Non-pigmented ciliary epithelial cell (primary cell): ENCODE data around the gene TRIM13.
A peak's percentile ranks its signal among the peaks of the same experiment; 100 is the strongest.
"Not testable (repeated sequence)": the region's sequence is repeated elsewhere in the genome, so short reads cannot be mapped to it uniquely, and the experiment has no call there.

ENCODE experiments used
- DNase-seq: peaks from one replicate; pipeline ENCODE4 v3.0.0-alpha.2; 2010; ENCODE audit warnings: low read depth

The TRIM13 gene

GRCh38 chr13:49996951-49997895 lies at the start of gene TRIM13:
Gene TRIM13, plus strand, starts transcription at chr13:49997042. Its CDS starts 14,899 bp downstream, at chr13:50011941.
- DNase-seq: peak; percentile 60

- not testable (repeated sequence) for DNase-seq
Observed at GRCh38 chr13:49948777-49949270, 48.0 kb upstream of the TRIM13 start.

GRCh38 chr13:49951754-49952535 lies 44.9 kb upstream of the TRIM13 start:
- no peak for DNase-seq

- DNase-seq: no peak
Observed at GRCh38 chr13:49953560-49953959, 43.3 kb upstream of the TRIM13 start.

- DNase-seq: no peak
Observed at GRCh38 chr13:49954674-49955455, 42.0 kb upstream of the TRIM13 start.

GRCh38 chr13:49956131-49956530 lies 40.7 kb upstream of the TRIM13 start:
- no peak for DNase-seq

- DNase-seq: no peak
Observed at GRCh38 chr13:49958321-49958720, 38.5 kb upstream of the TRIM13 start.

- no peak for DNase-seq
Observed at GRCh38 chr13:49967456-49967855, 29.4 kb upstream of the TRIM13 start.

GRCh38 chr13:49972709-49973108 lies 24.1 kb upstream of the TRIM13 start:
- DNase-seq: no peak

GRCh38 chr13:49975826-49976225 lies 21.0 kb upstream of the TRIM13 start:
- DNase-seq: no peak

- DNase-seq: no peak
Observed at GRCh38 chr13:49976314-49977258, 20.3 kb upstream of the TRIM13 start.

GRCh38 chr13:49977992-49978391 lies 18.9 kb upstream of the TRIM13 start:
- no peak for DNase-seq

GRCh38 chr13:49980266-49980665 lies 16.6 kb upstream of the TRIM13 start:
- DNase-seq: no peak

GRCh38 chr13:49985129-49985528 lies 11.7 kb upstream of the TRIM13 start:
- no peak for DNase-seq

GRCh38 chr13:49986471-49986870 lies 10.4 kb upstream of the TRIM13 start:
- DNase-seq: no peak

GRCh38 chr13:49990612-49991011 lies 6.2 kb upstream of the TRIM13 start:
- DNase-seq: not testable (repeated sequence)

GRCh38 chr13:49993111-49993510 lies 3.7 kb upstream of the TRIM13 start:
- no peak for DNase-seq

- DNase-seq: no peak
Observed at GRCh38 chr13:49993666-49994065, 3.2 kb upstream of the TRIM13 start.

- DNase-seq: no peak
Observed at GRCh38 chr13:49995625-49996101, 1.2 kb upstream of the TRIM13 start.

- DNase-seq: peak; percentile 54
Observed at GRCh38 chr13:49996161-49996915, 504 bp upstream of the TRIM13 start.
